H9 (cell line): ENCODE measurements around the gene SAXO1. TPM values are rescaled to one million over a fixed set of nuclear protein-coding genes. Genes with fewer than 3 reads are reported as not detected.

Experiments
- DNase-seq: peaks from one replicate; pipeline ENCODE4 v3.0.0-alpha.2; 2017
- H2AFZ ChIP-seq: one replicate; pipeline ENCODE4 v1.6.1; 2013; ENCODE audit warnings: mild to moderate bottlenecking, low read length, control low read depth, moderate library complexity
- H2AK5ac ChIP-seq: 2 replicates; pipeline ENCODE4 v1.6.1; 2013; ENCODE audit warnings: low read length, control low read depth, mixed read lengths; ENCODE audit not compliant: insufficient read length
- H2BK120ac ChIP-seq: one replicate; pipeline ENCODE4 v1.6.1; 2013; ENCODE audit warnings: low read depth, mild to moderate bottlenecking, low read length, control low read depth, inconsistent platforms; ENCODE audit not compliant: poor library complexity, severe bottlenecking
- H2BK12ac ChIP-seq: 2 replicates; pipeline ENCODE4 v1.6.1; 2013; ENCODE audit warnings: low read length, control low read depth, mixed read lengths, low read depth; ENCODE audit not compliant: insufficient read length
- H2BK15ac ChIP-seq: 2 replicates; pipeline ENCODE4 v1.6.1; 2013; ENCODE audit warnings: low read depth, low read length, control low read depth
- H2BK20ac ChIP-seq: one replicate; pipeline ENCODE4 v1.6.1; 2013; ENCODE audit warnings: low read depth, mild to moderate bottlenecking, low read length, control low read depth, inconsistent platforms; ENCODE audit not compliant: poor library complexity, severe bottlenecking
- H2BK5ac ChIP-seq: 2 replicates; pipeline ENCODE4 v1.6.1; 2013; ENCODE audit warnings: low read length, control low read depth, mixed read lengths; ENCODE audit not compliant: insufficient read length
- H3K14ac ChIP-seq: 2 replicates; pipeline ENCODE4 v1.6.1; 2013; ENCODE audit warnings: low read length, control low read depth; ENCODE audit not compliant: insufficient read depth
- H3K18ac ChIP-seq: 2 replicates; pipeline ENCODE4 v1.6.1; 2013; ENCODE audit warnings: low read depth, mild to moderate bottlenecking, mixed read lengths, low read length, control low read depth; ENCODE audit not compliant: insufficient read length
- H3K23ac ChIP-seq: 2 replicates; pipeline ENCODE4 v1.6.1; 2013; ENCODE audit warnings: low read length, control low read depth, mixed read lengths, low read depth; ENCODE audit not compliant: insufficient read length
- H3K23me2 ChIP-seq: 2 replicates; pipeline ENCODE4 v1.6.1; 2013; ENCODE audit warnings: low read depth, mild to moderate bottlenecking, mixed read lengths, low read length, control low read depth; ENCODE audit not compliant: insufficient read length, poor library complexity, severe bottlenecking
- H3K27ac ChIP-seq: 2 replicates; pipeline ENCODE4 v1.5.1; 2013; ENCODE audit warnings: low read length, control low read depth, mixed read lengths, low read depth; ENCODE audit not compliant: insufficient read length
- H3K27me3 ChIP-seq: 2 replicates; pipeline ENCODE4 v1.6.1; 2013; ENCODE audit warnings: low read length, control low read depth, inconsistent platforms; ENCODE audit not compliant: insufficient read depth
- H3K4ac ChIP-seq: 2 replicates; pipeline ENCODE4 v1.6.1; 2013; ENCODE audit warnings: low read depth, mild to moderate bottlenecking, control low read depth, inconsistent platforms, low read length, moderate library complexity
- H3K4me1 ChIP-seq: 2 replicates; pipeline ENCODE4 v1.6.1; 2013; ENCODE audit warnings: low read length, control low read depth, inconsistent platforms; ENCODE audit not compliant: insufficient read depth
- H3K4me2 ChIP-seq: 2 replicates; pipeline ENCODE4 v1.6.1; 2013; ENCODE audit warnings: low read length, control low read depth, mixed read lengths; ENCODE audit not compliant: insufficient read length, insufficient read depth
- H3K56ac ChIP-seq: 2 replicates; pipeline ENCODE4 v1.6.1; 2013; ENCODE audit warnings: low read depth, mild to moderate bottlenecking, mixed read lengths, low read length, control low read depth; ENCODE audit not compliant: insufficient read length
- H3K79me1 ChIP-seq: 2 replicates; pipeline ENCODE4 v1.6.1; 2013; ENCODE audit warnings: low read depth, mild to moderate bottlenecking, moderate library complexity, low read length, control low read depth, inconsistent platforms; ENCODE audit not compliant: insufficient read depth, poor library complexity, severe bottlenecking
- H3K79me2 ChIP-seq: 2 replicates; pipeline ENCODE4 v1.6.1; 2013; ENCODE audit warnings: low read length, control low read depth, inconsistent platforms; ENCODE audit not compliant: insufficient read depth
- H3K9ac ChIP-seq: 2 replicates; pipeline ENCODE4 v1.6.1; 2013; ENCODE audit warnings: low read length, control low read depth, mixed read lengths; ENCODE audit not compliant: insufficient read length; ENCODE audit errors: extremely low read depth
- H3K9me3 ChIP-seq: one replicate; pipeline ENCODE4 v1.6.1; 2013; ENCODE audit warnings: low read depth, low read length, inconsistent platforms; ENCODE audit not compliant: control insufficient read depth
- H3T11ph ChIP-seq: one replicate; pipeline ENCODE4 v1.6.1; 2013; ENCODE audit warnings: mild to moderate bottlenecking, low read length, control low read depth, inconsistent platforms
- H4K20me1 ChIP-seq: one replicate; pipeline ENCODE4 v1.6.1; 2013; ENCODE audit not compliant: control insufficient read depth, insufficient read length, insufficient read depth
- H4K5ac ChIP-seq: 2 replicates; pipeline ENCODE4 v1.6.1; 2013; ENCODE audit warnings: low read depth, mild to moderate bottlenecking, mixed read lengths, low read length, control low read depth; ENCODE audit not compliant: insufficient read length
- H4K8ac ChIP-seq: replicated peaks from 2 replicates; pipeline ENCODE4 v1.6.1; 2013; ENCODE audit warnings: low read length, control low read depth, mixed read lengths, low read depth; ENCODE audit not compliant: insufficient read length
- H4K91ac ChIP-seq: 2 replicates; pipeline ENCODE4 v1.6.1; 2013; ENCODE audit warnings: low read depth, mild to moderate bottlenecking, moderate library complexity, mixed read lengths, low read length, control low read depth; ENCODE audit not compliant: insufficient read length
- H3K27ac Mint-ChIP-seq, 3 experiments: 2 replicates in 2 of 3; 3 replicates in 1 of 3; pipeline ENCODE4 v1.8.0; 2020 to 2021; ENCODE audit warnings: mixed read lengths in 3 of 3, mild to moderate bottlenecking in 1 of 3, moderate library complexity in 1 of 3
- H3K27me3 Mint-ChIP-seq: 2 replicates; pipeline ENCODE4 v1.8.0; 2021; ENCODE audit warnings: low read depth, mild to moderate bottlenecking, moderate library complexity, mixed read lengths
- H3K36me3 Mint-ChIP-seq, 3 experiments: 2 replicates in 2 of 3; 3 replicates in 1 of 3; pipeline ENCODE4 v1.8.0; 2020 to 2021; ENCODE audit warnings: low read depth in 3 of 3, mixed read lengths in 3 of 3; ENCODE audit not compliant: insufficient read depth in 1 of 3
- H3K4me1 Mint-ChIP-seq, 2 experiments: 2 replicates each; pipeline ENCODE4 v1.8.0; 2020; ENCODE audit warnings: mixed read lengths in 2 of 2
- H3K4me3 Mint-ChIP-seq, 2 experiments: 2 replicates in 1 of 2; 3 replicates in 1 of 2; pipeline ENCODE4 v1.8.0; 2020 to 2021; ENCODE audit warnings: mild to moderate bottlenecking in 2 of 2, mixed read lengths in 2 of 2, moderate library complexity in 1 of 2
- H3K9me3 Mint-ChIP-seq, 2 experiments: 2 replicates in 1 of 2; 3 replicates in 1 of 2; pipeline ENCODE4 v1.8.0; 2020; ENCODE audit warnings: mild to moderate bottlenecking in 2 of 2, mixed read lengths in 2 of 2, moderate library complexity in 1 of 2
- WGBS: extraction: QIAGEN DNeasy Blood & Tissue Kit; methylation state at CpG from one replicate; pipeline ENCODE4 v1.1.7; 2013; ENCODE audit warnings: missing lambda C conversion rate, low lambda C conversion rate, mixed read lengths; ENCODE audit not compliant: insufficient read length; ENCODE audit errors: extremely low coverage; 5-methylcytosine and 5-hydroxymethylcytosine counted together
- total RNA-seq: library from RNA; stranded (reverse); gene quantifications from 2 replicates; pipeline ENCODE4 v1.2.1, GENCODE V29; 2021
- TF ChIP-seq, protein P1 (sequence below): fragments of 200-600 bp; sonication (generic); conservative IDR thresholded peaks from 3 replicates; pipeline ENCODE4 v1.8.0; 2021; ENCODE audit warnings: antibody characterized with exemption, mild to moderate bottlenecking

SAXO1 gene
- total RNA-seq, 1 experiment from 2014 or later, result 0.09 TPM

- H4K91ac ChIP-seq, result no peak within 1 kb of the TSS
- H3K56ac ChIP-seq, result no peak within 1 kb of the TSS
- no peaks in the 10 kb centered on the region for H3K79me1 ChIP-seq
- H3K4me1 Mint-ChIP-seq, result peaks cover 28 to 35% of the 10 kb centered on the region in 2 experiments
- TF ChIP-seq, protein P1, sequence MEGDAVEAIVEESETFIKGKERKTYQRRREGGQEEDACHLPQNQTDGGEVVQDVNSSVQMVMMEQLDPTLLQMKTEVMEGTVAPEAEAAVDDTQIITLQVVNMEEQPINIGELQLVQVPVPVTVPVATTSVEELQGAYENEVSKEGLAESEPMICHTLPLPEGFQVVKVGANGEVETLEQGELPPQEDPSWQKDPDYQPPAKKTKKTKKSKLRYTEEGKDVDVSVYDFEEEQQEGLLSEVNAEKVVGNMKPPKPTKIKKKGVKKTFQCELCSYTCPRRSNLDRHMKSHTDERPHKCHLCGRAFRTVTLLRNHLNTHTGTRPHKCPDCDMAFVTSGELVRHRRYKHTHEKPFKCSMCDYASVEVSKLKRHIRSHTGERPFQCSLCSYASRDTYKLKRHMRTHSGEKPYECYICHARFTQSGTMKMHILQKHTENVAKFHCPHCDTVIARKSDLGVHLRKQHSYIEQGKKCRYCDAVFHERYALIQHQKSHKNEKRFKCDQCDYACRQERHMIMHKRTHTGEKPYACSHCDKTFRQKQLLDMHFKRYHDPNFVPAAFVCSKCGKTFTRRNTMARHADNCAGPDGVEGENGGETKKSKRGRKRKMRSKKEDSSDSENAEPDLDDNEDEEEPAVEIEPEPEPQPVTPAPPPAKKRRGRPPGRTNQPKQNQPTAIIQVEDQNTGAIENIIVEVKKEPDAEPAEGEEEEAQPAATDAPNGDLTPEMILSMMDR, result peak; percentile 95
- no peak within 1 kb of the TSS for H3K23ac ChIP-seq
- WGBS, result no CpG with 5 or more reads among the region's 82 CpGs
- H3K9ac ChIP-seq, result peak within 1 kb of the TSS; percentile 90
- H3K36me3 Mint-ChIP-seq, result no peaks in the 10 kb centered on the region
- no peak within 1 kb of the TSS for H3T11ph ChIP-seq
- H2BK12ac ChIP-seq, result no peak within 1 kb of the TSS
- H2BK5ac ChIP-seq, result no peak within 1 kb of the TSS
- H3K9me3 Mint-ChIP-seq, result no peaks in the 10 kb centered on the region; a peak in 1 of 5 replicates
- H3K4me1 ChIP-seq, result peaks cover 5% of the 10 kb centered on the region; the same call in 1 of the 2 replicates
- H3K4me2 ChIP-seq, result peak within 1 kb of the TSS; percentile 90
- H2AK5ac ChIP-seq, result no peak within 1 kb of the TSS
- no peak within 1 kb of the TSS for H4K8ac ChIP-seq
- H4K20me1 ChIP-seq, result peaks cover 4% of the 10 kb centered on the region
- H3K9me3 ChIP-seq, result no peaks in the 10 kb centered on the region
- peaks cover 13% of the 10 kb centered on the region for H3K23me2 ChIP-seq
- peak within 1 kb of the TSS; percentile 96 to 99 (median 96) for H3K27ac Mint-ChIP-seq
- peak within 1 kb of the TSS; percentile 82 for H3K18ac ChIP-seq
- no peaks in the 10 kb centered on the region for H3K27me3 ChIP-seq
- peak within 1 kb of the TSS; percentile 89; the same call in 1 of the 2 replicates for H3K14ac ChIP-seq
- H2BK20ac ChIP-seq, result no peak within 1 kb of the TSS
- H2AFZ ChIP-seq, result no peak within 1 kb of the TSS
- peak within 1 kb of the TSS; percentile 57 for H3K27ac ChIP-seq
- H3K4me3 Mint-ChIP-seq, result peak within 1 kb of the TSS; percentile 81 to 93
- no peak within 1 kb of the TSS for H2BK15ac ChIP-seq
- H2BK120ac ChIP-seq, result no peak within 1 kb of the TSS
- no peaks in the 10 kb centered on the region for H3K27me3 Mint-ChIP-seq
- H4K5ac ChIP-seq, result no peak within 1 kb of the TSS
- H3K79me2 ChIP-seq, result no peaks in the 10 kb centered on the region
- peak; percentile 96 for DNase-seq
- no peak within 1 kb of the TSS for H3K4ac ChIP-seq
These were observed 16.2 kb upstream of the SAXO1 start, which contains the start of gene RRAGA for GRCh38 chr9:19048966-19049916. Gene RRAGA (plus strand): TSS chr9:19049427. CDS start chr9:19049660, 233 bp downstream.
